GM19455 (cell line): ENCODE results near the gene FRMPD4.

Source experiments
- ATAC-seq: cut with Tn5 transposase; IDR thresholded peaks from one replicate; pipeline ENCODE4 v1.9.1; 2021; ENCODE audit not compliant: unreplicated experiment

Gene FRMPD4

GRCh38 chrX:12611471-12611870 lies 473.2 kb downstream of the FRMPD4 start:
- ATAC-seq: no peak

GRCh38 chrX:12614266-12614665 lies 476.0 kb downstream of the FRMPD4 start:
- no peak for ATAC-seq

GRCh38 chrX:12615061-12615460 lies 476.8 kb downstream of the FRMPD4 start:
- no peak for ATAC-seq

- ATAC-seq: no peak
Observed at GRCh38 chrX:12617241-12617640, 479.0 kb downstream of the FRMPD4 start.

- no peak for ATAC-seq
Observed at GRCh38 chrX:12647230-12647629, 509.0 kb downstream of the FRMPD4 start.

GRCh38 chrX:12648995-12649394 lies 510.7 kb downstream of the FRMPD4 start:
- no peak for ATAC-seq

GRCh38 chrX:12657433-12657832 lies 519.2 kb downstream of the FRMPD4 start:
- ATAC-seq: no peak

- peak; percentile 64 for ATAC-seq
Observed at GRCh38 chrX:12657881-12658280, 519.6 kb downstream of the FRMPD4 start.

GRCh38 chrX:12661464-12661863 lies 523.2 kb downstream of the FRMPD4 start:
- no peak for ATAC-seq

- ATAC-seq: no peak
Observed at GRCh38 chrX:12672367-12673106, 534.3 kb downstream of the FRMPD4 start.

GRCh38 chrX:12673487-12673886 lies 535.2 kb downstream of the FRMPD4 start:
- no peak for ATAC-seq

- no peak for ATAC-seq
Observed at GRCh38 chrX:12679522-12679921, 541.2 kb downstream of the FRMPD4 start.

GRCh38 chrX:12681047-12681446 lies 542.8 kb downstream of the FRMPD4 start:
- no peak for ATAC-seq

GRCh38 chrX:12685541-12685940 lies 547.3 kb downstream of the FRMPD4 start:
- no peak for ATAC-seq

- ATAC-seq: no peak
Observed at GRCh38 chrX:12686331-12686730, 548.1 kb downstream of the FRMPD4 start.

GRCh38 chrX:12690646-12691045 lies 552.4 kb downstream of the FRMPD4 start:
- ATAC-seq: no peak

GRCh38 chrX:12693754-12694153 lies 555.5 kb downstream of the FRMPD4 start:
- ATAC-seq: no peak

GRCh38 chrX:12700745-12701144 lies 562.5 kb downstream of the FRMPD4 start:
- ATAC-seq: no peak

GRCh38 chrX:12701628-12702027 lies 563.4 kb downstream of the FRMPD4 start:
- ATAC-seq: peak; percentile 79

- ATAC-seq: no peak
Observed at GRCh38 chrX:12702509-12703091, 564.3 kb downstream of the FRMPD4 start.

GRCh38 chrX:12704706-12705105 lies 566.4 kb downstream of the FRMPD4 start:
- ATAC-seq: no peak

- no peak for ATAC-seq
Observed at GRCh38 chrX:12709047-12709446, 570.8 kb downstream of the FRMPD4 start.
